ENCODE results near the gene RABEP1.
A peak's percentile ranks its signal among the peaks of the same experiment; 100 is the strongest.

- TF ChIP-seq POLR2AphosphoS5 (IDR thresholded peaks at IDR 0.05; ENCODE audit: low read depth, low read length) (no peak), TAF1 (IDR thresholded peaks at IDR 0.05; ENCODE audit: borderline replicate concordance, insufficient read depth, low read length) (no peak), SIN3A (IDR thresholded peaks at IDR 0.05; ENCODE audit: borderline replicate concordance, insufficient read depth, low read length) (peak; percentile 68; the same call in 1 of the 2 replicates)
Measured at GRCh38 chr17:5418858-5419355, 136.8 kb downstream of the RABEP1 start.
